ENCODE results near the gene AKAP7.

Gene AKAP7

DNA sequence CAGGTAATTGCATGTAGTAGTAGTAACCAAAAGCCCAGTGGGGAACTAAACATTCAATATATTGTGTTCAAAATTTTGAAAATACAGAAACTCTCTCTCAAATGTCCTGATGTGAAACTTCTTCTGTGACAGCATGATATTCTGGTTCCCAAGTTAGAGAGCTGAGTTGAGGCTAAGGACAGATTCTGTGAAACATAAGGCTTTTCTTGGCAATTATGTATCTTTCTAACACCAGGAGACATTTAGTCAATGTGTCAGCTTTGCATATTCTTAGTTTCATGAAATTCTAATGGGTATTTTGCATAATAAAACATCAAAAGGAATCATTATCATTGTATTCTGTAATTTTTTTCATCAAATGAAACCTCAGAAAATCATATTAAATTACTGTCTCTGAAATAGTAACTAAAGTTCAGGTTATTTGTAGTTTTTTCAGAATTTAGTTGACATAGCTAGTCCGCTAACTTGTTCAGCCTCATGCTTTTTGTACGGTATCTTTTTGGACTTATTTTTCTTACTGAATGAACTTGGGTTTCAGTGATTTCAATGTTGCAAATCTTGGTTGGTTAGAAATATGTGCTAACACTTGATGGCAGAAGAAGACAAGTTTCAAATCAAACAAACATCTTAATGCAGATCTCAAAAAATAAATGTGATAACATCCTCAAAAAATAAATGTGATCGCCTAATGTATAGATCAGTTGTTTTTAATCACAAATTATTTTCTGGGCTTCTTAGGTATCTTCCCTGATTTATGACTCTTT, 70.4 kb downstream of the AKAP7 start:
- DNase-seq: no peak

DNA sequence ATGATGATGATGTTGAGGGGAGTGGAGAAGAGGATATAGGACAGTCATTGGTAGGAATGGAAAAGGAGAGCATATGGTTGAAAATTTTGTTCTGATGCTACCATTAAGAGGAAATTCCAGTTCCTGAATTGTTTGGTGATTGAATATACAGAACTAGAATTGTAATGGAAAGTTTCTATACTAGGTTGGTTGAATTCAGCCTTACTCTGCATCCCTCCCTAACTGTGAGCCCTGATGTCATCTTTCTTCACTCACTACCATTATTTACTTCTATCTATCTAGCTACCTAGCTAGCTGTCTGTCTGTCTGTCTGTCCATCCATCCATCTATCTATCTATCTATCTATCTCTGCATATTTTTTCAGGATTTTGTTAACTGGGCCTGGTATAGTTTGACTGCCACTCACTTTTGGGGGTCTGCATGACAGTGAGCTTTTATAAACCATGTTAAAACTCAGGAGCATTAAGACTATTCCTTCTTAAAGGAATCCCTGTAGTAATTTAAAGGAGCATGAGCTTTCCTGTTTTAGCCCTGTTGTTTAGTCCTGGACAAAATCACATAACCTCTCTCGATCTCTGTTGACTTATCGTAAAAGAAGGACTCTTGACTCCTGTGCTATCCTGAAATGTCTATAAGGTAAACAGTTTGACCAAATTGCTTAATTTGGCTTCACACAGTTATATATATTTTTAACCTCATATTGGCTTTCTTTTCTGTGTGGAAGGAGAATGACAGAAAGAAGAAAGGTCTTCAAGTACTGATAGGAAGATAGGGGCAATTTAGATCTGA, 71.4 kb downstream of the AKAP7 start:
- DNase-seq: no peak

DNA sequence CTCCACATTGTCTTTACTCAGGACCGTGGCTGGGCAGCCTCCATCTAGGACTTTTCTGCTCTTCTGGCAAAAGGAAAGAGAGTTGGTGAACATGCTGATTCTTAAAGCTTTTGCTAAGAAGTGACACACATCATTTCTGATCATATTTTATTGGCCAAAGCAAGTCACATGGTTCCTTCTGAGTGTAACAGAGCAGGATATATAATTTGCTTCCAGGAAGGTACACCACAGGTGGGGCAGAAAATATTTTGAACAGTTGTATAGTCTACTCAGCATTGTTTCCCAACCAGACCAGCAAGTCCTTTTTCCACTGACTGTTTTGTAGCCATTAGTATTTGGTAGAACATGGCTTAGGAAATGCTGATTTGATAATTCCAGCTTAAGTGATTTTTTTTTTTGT, 73.5 kb downstream of the AKAP7 start:
- no peak for DNase-seq

DNA sequence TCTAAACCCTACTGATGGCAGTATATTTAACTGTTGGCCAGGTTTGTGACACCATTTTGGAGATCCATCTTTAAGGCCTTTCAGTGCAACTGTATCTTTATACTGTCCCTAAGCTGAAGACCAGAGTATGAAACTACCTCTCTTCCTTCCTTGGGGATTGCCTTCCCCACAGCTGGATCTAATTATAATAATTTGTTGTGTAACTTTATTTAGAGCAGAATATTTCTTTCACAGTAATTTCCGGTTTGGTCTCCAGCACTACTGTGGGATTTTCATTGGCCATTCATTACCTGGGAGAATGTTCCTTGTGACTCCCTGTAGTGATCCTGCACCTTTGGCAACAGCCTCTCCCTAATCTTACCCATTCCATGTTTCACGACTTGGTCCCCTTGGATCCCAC, 75.2 kb downstream of the AKAP7 start:
- no peak for DNase-seq

DNA sequence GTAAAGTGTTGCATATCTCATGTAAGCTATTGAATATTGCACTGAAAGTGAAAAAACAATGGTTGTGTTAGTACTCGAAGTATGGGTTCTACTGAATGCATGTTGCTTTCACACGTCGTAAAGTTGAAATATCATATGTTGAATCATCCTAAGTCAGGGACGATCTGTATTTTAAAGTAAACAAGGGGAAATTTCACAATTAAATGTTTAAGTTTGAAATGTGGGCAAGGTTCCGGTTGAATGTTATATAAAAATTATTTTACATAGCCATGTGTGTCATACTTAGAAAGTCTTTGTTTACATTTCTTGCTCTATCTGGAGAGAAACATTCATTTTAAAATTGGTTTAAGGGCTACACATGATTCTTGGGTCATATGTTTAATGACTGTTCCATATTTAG, 76.8 kb downstream of the AKAP7 start:
- no peak for DNase-seq

DNA sequence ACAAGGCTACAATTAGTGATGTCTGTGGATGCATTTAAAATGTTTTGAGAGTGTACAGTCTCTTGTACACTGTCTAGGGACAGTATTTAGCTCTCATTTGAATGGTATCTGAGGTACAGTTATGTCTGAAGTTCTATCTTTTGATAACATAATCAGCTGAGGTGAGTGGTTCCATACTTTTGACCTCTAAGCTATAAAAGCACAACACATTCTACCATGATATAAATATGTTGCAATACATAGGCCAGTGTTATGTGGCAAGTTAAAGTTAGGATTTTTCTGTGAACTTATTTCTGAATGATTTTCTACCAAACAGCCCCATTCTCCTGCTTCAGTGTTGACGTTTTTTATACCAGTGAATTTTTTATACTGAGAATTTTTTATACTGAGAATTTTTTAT, 77.6 kb downstream of the AKAP7 start:
- no peak for DNase-seq

DNA sequence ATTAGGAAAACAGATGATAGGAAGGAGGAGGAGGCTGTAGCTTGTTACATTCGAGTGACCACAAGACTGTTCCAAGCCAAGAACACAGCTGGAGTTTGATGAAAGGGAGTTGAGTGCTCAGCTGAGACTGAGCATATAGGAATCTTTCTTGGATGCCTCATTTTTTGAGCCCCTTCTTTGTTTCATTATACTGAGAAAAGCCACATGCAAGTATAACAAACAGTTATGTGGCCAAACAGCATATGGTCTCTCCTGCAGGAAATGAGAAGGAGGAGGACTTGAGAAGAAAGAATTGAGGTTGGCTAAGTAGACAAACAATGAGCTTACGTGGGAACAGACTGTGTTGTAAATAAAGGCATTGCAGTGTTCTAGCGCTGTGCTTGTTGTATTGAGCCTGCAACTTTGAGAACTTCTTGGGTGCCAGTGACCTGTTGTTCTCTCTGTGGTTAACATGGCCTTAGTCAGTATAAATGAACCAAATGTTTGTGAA, 78.3 kb downstream of the AKAP7 start:
- DNase-seq: no peak

DNA sequence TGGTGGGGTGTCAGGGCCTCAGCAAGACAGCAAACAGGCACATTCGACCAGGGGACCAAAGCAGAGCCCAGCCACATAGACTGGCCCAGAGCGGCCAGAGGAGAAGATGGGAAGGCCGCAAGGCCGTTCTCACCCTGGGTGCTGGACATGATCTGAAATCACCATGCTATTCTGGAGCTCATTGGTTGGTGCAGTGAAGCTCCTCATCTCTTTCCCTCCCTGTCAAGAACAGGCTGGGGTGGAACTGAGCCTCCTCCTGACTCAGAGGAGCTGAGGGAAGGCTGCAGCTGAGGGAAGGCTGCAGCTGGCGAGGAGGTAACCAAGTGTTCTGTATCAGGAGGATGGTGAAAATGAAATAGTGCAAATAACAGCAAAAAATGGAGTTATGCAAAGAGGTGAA, 80.0 kb downstream of the AKAP7 start:
- DNase-seq: no peak

DNA sequence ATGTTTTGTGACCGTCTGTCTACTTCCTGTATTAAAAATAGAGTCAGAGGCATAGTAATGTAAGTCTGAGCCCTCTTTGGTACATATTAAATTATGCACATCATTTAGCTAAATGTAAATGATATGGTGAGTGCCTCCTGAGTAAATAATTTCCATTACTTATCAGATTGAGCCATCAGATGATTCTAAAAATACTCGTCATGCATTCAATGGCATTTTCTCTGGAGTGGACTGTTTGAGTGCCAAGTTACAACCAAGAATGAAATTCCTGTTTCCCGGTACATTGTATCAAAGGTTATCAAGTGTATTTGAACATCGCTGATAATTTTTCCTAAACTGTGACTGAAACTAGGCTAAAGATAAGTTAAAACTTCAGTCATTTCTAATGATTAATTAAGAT, 81.0 kb downstream of the AKAP7 start:
- no peak for DNase-seq

DNA sequence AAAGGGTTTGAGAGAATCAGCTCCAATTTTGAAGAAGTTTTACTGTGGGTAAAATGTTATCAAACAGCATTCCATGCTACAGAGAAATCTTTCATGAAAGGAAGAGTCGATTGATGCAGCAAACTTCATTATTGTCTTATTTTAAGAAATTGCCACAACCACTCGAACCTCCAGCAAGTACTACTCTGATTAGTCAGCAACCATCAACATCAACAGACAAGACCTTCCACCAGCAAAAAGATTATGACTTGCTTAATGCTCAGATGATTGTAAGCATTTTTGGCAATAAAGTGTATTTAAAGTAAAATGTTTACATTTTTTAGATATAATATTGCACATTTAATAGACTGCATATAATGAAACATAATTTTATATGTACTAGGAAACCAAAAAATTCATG, 87.5 kb downstream of the AKAP7 start:
- no peak for DNase-seq

DNA sequence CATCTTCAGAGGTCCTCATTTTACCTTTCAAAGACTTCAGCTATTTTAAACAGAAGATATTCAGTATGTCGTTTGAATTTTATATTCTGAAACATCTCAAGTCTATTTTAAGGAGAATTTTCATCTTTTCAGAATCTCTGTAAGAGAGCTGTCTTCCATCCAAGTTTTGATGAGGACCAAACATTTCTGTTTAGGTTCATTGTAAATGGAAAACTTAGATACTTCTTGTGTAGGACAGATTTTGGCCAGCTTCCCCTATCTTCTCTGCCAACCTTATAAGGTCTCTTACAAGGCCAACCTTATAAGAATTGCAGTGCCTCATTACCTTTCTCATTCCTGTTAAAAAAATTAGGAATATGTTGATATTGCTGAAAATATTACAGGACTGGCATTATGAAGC, 88.1 kb downstream of the AKAP7 start:
- DNase-seq: no peak

DNA sequence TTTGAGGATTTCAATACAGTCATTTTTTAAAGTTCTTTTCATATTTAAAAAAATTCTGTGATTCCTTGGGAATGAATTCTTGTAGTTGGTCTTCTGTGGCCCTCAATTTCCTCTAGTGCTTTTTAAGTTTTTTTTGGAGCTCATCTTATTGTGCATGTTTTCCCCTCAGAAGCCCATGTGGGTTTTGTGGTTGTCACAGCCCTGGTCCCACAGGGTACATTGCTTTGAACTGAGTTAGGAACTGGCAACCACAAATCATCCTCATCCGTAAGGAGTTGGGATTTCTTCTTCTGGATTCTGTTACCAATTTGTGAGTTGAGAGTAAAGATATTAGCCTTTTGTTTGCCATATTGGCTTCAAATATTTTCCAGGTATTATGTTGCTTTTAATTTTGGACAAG, 89.9 kb downstream of the AKAP7 start:
- no peak for DNase-seq

DNA sequence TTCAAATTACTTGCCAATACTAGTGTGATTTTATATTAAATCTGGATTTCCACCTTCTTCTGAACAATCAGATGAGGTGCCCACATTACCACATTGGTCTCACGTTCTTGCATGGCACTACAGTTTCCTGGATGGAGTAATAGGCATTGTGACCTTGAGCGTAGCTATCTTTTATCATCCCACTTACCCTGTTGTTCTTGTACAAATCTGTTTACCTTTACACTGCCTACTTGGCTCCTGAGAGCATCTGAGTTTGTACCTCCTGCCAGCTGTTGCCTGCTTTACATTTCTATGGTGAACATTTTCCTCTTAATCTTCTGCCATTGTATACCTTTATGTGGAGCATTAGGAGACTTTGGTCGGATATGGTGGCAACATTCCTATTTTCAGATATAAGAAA, 90.7 kb downstream of the AKAP7 start:
- DNase-seq: no peak

DNA sequence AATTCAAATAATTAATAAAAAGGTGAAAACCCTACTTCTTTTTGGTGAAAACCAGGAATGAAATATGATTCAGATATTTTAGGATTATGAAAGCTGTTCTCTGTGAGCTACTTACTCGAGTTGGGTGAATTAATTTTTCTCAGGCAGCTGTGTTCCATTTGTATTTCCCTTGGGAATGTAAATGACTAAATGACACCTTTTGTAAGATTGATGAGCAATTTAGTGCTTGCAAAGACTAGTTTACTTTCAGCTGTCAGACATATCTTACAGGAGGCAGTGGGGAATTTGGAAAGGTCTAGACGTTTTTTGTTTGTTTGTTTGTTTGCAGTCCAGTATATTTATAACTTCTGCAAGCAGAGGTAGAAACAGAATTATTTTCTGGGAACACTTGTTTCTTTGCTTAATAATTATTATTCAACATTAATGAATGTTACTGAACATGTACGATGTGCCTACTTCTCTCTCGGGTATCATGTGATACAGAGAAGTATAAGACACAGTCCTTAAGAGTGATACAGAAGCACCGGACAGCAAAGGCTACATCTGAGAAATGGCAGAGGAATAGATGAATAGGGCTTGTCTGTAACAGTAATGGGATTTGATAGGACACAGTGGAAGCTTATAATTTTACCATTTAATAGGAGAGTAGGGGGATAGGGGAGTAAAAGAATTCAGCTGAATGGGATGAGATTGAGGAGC, 91.3 kb downstream of the AKAP7 start:
- DNase-seq: no peak

DNA sequence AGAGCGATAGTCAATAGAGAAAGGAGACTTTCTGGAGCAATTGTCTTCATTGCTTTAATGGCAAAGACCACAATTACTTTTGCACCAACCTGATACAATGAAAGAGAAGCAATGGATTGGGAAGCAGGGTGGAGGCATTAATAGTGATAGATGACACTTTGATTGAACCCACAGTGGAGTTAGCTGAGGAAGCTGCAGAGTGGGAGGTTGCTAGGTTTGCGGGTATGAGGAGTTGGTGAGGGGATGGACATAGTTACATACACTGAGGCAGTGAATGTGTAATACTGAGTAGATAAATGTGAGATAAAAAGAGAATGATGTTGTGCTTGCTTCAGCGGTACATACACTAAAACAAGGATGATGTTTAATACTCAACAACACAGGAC, 91.9 kb downstream of the AKAP7 start:
- no peak for DNase-seq

DNA sequence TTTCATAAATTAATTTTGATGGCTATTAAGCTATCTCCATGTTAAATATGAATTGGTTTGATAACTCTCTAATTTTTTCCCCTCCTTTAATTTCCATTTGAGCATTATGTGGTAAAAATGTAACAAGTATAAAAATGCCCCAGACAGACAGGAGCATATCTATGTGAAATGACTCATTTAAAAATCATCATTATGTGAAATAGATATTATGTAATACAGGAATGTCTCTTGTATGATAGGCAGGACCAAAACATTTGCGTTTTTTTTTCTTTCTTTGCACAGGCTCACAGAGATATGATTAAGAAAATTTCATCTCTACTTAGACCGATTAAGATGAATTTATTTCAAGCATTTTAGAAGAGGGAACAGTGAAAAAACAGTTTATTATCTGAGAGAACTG, 95.8 kb downstream of the AKAP7 start:
- no peak for DNase-seq

DNA sequence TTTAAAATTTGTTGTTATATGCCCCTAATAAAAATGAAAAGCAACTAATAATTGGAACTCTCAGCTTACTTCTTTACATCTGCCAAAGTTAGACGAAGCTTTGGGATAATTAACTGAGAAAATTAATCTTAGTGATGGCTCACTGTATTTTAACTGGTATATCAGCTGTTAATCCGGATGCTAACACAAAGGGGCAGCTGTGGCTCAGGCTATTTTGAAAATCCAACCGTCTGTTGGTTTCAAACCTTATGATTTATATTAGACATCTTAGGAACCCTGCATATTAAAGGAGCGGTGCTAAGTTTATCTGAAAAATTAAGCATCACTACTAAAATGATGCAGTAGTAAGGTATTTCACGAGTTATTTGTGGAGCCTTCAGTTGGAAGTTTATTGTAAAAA, 96.6 kb downstream of the AKAP7 start:
- no peak for DNase-seq

DNA sequence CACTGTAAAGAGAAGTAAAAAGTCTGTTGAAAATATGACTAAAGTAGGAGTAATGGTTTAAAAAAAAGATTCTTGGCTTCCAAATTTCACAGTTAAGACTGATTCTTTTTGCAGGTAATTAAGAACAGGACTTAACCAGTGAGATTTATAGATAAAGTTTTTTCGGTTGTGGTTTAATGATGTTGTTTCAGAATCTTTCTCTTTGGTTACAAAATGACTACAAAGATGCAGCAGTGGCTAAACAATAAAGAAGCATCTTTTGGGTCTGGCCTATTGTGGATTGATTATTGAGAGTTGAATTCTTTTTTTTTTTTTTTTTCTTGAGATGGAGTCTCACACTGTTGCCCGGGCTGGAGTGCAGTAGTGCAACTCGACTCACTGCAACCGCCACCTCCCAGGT, 109.7 kb downstream of the AKAP7 start:
- no peak for DNase-seq

DNA sequence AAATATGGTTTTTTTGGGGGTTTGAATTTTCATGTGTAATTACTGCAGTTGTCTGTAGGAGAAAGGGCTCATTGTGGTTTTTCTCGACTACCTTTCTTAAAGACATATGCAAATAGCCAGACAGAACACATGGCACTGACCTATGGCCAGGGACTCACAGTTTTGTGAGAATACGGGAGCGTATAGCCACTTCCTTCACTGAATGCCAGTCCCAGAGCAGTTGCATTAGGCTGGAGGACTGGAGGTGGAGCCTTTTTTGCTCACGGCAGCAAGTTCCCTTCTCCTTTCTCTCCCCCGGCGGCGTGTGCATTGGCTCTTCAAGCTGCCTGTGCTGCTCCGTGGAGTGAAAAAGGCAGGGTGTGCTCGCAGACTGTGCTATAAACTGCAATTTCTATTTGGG, 114.9 kb downstream of the AKAP7 start:
- no peak for DNase-seq

DNA sequence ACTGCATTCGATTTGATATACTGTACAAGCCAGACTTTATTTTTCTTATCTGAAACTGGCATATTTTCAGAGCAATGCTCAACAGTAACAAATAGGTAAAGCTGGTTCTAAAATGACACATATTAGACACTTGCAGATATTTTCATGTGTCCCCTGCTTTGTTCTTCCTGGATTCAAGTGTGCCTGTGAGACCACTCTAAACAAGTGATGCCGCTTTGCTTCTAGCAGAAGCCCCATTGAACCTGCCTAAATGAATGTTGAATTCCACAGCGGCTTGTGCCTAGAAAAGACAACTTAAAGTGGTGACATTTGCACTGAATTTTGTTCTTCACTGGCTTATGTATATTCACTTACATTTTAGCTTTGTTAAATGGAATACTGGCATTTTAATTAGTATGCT, 115.7 kb downstream of the AKAP7 start:
- DNase-seq: no peak

DNA sequence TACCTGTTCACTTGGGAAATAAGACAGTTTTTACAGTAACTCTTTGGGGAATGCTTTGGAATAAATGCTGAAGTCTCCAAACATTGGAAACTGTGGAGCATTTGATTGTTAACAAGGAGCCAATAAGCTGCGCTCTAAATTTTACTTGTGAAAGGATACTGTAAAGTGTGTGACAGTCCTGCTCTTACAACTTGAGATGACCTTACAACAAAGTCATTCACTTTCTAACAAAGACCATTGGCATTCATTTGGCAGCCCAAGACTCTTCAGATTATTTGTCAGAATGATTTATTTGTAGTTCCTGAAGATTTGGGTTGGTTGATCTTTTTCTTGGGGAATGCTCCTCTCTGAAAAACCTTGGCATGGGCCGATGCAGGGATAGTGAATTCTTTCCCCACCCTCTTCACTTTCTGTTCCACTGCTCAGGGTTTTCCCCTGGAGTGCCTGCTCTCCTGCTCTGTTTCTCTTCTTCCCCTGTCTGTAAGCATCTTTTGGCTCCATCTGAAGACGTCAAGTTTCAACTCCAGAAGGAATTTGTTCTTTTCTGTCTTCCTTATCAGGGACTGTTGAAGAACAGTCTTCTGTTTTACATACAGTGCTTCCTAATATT, 116.4 kb downstream of the AKAP7 start:
- DNase-seq: no peak

DNA sequence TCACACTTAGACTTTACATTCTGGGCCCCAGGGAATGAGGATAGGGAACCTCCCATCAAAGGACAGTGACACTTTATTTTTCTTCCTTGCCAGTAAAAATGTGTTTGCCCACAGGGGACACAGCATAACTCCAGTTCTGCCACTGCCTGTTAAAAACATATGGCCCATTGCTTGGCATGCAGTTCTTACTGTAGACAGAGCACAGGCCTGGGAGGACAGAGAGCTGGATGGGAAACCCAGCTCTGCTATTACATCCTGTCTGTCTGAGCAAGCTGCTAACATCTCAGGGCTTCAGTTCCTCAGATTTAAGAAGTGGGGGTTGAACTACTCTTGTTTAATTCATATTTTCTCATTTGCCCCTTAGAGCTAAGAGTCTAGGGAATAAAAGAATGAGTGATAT, 120.2 kb downstream of the AKAP7 start:
- DNase-seq: no peak

DNA sequence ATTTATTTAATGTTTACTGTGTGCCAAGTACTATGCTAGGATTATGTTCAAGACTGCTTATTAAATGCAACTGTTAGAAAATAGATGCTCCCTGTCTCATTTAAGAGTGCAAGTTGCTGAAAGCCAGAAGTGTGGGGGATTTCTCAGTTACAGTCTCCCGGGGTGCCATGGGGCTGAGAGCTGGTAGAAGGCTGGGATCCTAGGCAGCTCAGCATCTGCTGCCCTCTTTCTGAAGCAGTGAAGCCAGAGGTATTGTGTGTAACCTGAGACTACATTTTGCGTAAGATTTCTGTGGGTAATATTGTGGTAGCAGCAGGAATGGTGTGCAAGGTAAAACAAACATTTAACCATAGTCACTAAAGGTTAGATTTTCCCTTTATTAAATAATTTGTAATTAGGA, 120.6 kb downstream of the AKAP7 start:
- DNase-seq: no peak

DNA sequence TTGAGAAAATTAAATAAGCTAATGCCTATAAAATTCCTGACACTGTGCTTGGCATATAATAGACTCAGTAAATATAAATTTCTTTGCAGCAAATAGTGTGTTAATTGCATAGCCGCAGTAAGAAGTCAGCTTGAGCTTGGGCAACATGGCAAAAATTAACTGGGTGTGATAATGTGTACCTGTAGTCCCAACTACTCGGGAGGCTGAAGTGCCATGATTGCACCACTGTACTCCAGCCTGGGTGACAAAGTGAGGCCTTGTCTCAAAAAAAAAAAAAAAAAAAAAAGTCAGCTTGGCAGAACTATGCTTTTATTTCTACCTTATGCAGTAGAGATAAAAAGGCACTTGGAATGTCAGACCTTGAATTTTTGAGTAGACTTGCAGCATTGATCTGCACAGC, 121.8 kb downstream of the AKAP7 start:
- DNase-seq: no peak

Data from NCI-H748 treated with DMSO at 0.1 percent for 48 hours (cell line).